ENCODE results near the gene ARVCF.
A peak's percentile ranks its signal among the peaks of the same experiment; 100 is the strongest.

Gene ARVCF

DNA sequence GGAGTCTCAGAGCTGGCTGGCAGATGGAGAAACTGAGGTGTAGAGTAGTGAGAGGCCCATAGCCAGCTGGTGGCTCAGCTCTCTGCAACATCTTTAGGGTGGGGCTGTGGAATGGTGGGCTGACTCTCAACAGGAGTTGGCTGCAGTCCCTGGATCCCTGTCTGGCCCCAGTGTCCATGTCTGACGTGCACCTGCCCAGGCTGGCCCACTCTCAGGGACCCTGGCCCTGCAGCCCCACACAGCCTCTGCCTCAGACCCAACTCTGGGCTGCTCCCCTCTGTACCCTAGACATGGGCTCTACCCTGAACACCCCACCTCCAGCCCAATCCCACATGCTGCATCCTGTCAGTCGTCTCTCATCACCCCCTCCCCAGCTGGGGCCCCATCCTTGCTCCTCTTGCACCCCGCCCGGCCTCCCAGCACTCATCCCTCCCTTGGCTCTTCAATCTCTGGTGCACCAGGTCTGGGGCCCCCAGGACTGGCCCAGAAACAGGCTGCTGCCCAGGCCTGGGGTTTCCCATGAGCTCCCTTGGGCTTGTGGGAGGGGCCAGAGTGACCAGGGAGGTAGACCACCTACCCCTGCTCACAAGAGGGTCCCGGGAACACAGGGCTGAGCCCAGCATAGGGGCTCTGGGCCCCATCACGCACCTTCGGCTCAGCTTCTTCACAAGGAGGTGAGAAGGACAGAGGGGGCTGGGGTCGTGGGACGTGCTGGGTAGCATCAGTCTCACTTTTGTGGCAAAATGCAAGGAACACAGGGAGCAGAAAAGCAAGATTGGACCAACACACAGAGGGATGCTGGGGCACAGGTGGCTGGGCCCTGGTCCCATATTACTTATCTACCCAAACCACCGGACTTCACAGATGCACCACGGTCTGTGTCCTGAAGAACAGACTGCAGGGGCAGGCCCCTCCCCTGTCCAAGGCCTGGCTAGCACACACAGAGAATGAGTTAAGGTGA, 31.5 kb downstream of the ARVCF start:
- peak overlapping the region; percentile 95 to 97 for H3K27ac ChIP-seq
- peak overlapping the region; percentile 85 for H3K4me3 ChIP-seq
- DNase-seq (ENCODE audit: low spot score): no peak
- TF ChIP-seq, protein P1, sequence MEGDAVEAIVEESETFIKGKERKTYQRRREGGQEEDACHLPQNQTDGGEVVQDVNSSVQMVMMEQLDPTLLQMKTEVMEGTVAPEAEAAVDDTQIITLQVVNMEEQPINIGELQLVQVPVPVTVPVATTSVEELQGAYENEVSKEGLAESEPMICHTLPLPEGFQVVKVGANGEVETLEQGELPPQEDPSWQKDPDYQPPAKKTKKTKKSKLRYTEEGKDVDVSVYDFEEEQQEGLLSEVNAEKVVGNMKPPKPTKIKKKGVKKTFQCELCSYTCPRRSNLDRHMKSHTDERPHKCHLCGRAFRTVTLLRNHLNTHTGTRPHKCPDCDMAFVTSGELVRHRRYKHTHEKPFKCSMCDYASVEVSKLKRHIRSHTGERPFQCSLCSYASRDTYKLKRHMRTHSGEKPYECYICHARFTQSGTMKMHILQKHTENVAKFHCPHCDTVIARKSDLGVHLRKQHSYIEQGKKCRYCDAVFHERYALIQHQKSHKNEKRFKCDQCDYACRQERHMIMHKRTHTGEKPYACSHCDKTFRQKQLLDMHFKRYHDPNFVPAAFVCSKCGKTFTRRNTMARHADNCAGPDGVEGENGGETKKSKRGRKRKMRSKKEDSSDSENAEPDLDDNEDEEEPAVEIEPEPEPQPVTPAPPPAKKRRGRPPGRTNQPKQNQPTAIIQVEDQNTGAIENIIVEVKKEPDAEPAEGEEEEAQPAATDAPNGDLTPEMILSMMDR (IDR thresholded peaks at IDR 0.05): no peak

DNA sequence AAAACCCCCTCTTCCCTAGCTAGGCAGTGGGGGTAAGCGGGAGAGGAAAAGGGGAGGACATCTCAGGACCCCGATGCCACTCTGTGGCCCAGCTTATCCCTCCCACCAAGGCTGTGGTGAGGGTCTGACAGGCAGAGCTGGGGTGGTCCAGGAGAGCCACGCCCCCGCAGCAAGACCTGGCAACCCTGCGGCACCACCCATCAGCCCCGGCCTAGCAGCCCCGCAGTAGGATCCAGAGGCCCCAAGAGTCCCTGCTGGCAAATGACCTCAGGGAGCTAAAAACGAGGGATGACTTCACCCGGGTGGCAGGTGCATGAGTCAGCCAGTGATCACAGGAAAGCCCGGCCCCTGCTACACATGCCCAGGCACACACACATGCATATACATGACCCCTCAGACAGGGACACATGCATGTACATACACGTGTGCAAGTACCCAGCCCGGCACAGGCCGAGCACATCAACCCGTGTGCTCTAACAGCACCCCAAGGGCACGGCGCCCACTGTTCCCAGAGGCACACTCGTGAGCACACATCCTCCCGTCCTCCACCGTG, 32.3 kb downstream of the ARVCF start:
- Histone ChIP-seq H3K27ac (peak overlapping the region; percentile 86 to 95), H3K4me3 (peak overlapping the region; percentile 85)

DNA sequence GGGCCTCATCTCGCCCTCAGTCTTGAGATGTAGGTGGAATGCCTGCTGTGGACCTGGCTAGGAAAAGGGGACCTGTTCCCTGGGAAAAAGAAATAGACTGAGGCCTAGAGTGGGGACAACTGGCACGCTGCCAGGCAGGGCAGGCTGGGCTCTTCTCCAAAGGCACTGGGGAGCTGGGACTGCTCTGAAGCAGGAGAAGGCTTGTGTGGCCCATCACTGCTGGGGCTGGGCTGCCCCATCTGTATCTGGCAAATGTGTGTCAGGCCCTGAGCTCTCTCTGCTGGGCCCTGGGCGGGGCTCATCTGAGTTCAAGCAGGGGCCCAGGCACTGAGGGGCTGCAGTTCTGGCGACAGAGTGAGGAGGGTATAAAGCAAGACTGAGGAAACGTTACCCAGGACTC, 32.9 kb downstream of the ARVCF start:
- TF ChIP-seq, protein P1 (IDR thresholded peaks at IDR 0.05): no peak
- Histone ChIP-seq H3K4me3 (peak overlapping the region; percentile 85), H3K27ac (peak overlapping the region; percentile 86 to 95)
- no peak for DNase-seq (ENCODE audit: low spot score)

More for the DNA sequence above, 32.3 kb downstream of the ARVCF start:
- TF ChIP-seq, protein P1 (IDR thresholded peaks at IDR 0.05): no peak
- peak; percentile 86 for DNase-seq (ENCODE audit: low spot score)

DNA sequence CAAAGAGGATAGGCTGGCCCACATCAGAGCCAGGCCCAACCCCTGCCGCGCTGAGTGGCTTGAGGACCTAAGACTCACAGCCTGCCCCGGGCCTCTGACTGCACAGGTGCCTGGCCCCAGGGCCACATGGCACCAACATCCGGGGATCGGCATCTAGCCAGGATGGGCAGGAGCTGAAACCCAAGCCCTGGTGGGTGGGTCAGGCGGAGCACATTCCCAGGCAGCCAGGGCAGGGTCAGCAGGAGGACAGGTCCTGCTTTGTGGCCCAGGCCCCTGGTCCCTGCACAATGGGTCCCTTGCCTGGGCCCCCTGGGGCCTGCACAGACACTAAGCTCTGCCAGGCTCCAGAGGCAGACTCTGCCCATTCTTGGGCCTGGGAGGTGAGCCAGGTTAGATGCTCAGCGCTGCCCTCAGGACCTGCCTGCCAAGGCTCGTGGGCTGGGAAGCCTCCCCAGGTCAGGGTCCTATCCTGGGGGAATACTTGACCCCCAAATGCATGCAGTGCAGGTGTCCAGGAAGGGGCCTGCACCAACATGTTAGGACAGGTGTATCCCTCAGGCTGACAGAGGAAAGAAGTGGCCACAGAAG, 33.5 kb downstream of the ARVCF start:
- TF ChIP-seq, protein P1 (IDR thresholded peaks at IDR 0.05): no peak
- no peak for DNase-seq (ENCODE audit: low spot score)
- H3K4me3 ChIP-seq: no peak overlapping the region
- peak overlapping the region; percentile 86 to 95 for H3K27ac ChIP-seq

DNA sequence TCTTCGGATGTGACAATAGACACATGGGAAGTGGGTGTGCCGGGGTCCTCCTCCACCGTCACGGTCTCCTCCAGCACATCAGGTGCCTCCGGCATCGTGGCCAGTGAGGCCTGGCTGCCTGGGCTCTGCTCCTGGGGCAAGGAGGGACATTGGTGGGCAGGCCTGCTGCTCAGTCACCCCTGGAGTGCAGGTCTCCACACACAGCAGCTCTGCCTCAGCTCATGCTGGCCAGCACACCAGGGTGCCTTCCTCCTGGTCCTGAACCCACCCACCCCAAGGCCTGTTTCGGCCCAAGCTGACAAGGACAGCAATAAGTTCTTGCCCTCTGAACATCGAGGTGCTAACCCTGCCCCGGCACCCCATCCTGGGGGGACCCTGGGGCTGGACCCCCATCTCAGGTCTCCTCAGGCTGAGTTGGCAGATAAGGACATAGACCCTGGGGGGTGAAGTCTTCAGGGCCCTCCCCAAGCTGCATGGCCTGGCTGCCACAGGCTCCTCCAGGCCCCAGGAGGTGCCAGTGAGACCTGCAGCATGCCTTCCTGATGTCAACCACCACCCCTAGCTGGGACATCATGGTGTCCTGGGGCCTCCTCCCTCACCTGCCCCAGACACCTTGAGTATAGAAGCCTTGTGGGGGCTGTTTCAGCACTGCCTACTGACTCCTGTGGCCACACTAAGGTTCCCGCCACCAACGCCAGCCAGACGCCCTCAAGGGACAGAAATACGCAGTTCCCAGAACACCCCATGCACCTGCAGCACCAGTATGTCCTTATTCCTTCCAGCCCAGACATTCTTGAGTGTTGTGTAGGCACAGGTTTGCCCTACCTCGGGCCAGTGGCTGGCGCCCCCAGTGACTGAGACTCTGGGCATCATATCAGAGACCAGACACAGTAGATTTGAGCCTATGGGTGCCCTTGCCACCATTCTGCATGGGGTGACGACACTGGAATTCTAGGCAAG, 34.4 kb downstream of the ARVCF start:
- no peak for DNase-seq (ENCODE audit: low spot score)
- Histone ChIP-seq H3K4me3 (no peak overlapping the region), H3K27ac (no peak overlapping the region)
- TF ChIP-seq, protein P1 (IDR thresholded peaks at IDR 0.05): no peak

DNA sequence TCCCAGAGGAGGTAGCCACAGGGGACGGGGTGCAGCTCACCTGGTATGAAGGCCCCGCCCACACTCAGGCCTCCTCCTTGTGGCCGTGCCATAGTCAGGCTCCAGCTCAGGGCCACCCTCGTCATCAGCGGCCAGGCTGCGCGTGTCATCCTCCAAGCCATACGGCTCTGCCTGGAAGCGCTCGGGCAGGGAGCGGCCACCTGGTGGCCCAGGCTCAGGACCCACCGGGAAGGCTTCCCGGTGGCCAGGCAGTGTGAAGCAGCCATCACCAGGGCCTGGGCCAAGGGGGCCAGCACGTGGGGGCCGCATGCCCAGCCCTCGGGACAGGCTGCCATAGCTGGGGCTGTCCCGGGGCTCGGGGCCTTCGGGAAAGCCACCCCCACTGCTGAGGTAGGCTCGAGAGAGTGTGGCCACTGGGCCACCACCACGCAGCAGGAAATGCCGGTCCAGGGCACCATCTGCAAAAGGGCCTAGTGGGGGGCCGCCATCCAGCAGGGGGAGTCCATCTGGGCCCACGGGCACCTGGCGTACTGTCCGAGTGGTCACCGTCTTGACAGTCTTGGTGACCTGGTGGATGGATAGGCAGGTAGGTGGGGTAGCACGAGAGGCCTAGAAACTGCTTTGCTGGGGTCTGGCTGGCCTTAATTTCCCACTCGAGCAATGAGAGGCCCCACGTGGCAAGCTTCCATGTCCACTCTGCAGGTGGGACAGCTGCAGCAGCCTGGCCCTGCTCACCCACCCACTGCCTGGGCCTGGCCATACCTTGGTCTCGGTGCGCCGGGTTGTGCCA, 35.3 kb downstream of the ARVCF start:
- TF ChIP-seq, protein P1 (IDR thresholded peaks at IDR 0.05): no peak
- DNase-seq (ENCODE audit: low spot score): no peak
- Histone ChIP-seq H3K4me3 (no peak overlapping the region), H3K27ac (no peak overlapping the region)

All from coronary artery (tissue), 2 donors.